OCI-LY3 (cell line): Measurements from ENCODE around the gene L3MBTL4.

ENCODE experiments used
- H2AFZ ChIP-seq: fragments of 200-600, 300-600 bp; shearing (Covaris generic); 2 replicates; pipeline ENCODE4 v1.6.0; 2014; ENCODE audit warnings: antibody characterized with exemption, low read depth, low read length
- H3K27ac ChIP-seq: fragments of 200-600, 300-600 bp; sonication (generic); 2 replicates; pipeline ENCODE4 v1.5.1; 2014; ENCODE audit warnings: mild to moderate bottlenecking, low read length, moderate library complexity, mixed read lengths
- H3K27me3 ChIP-seq: fragments of 200-600, 300-600 bp; sonication (generic); 2 replicates; pipeline ENCODE4 v1.6.1; 2014; ENCODE audit warnings: low read depth, low read length, mixed read lengths
- H3K36me3 ChIP-seq: fragments of 200-600, 300-600 bp; sonication (generic); replicated peaks from 2 replicates; pipeline ENCODE3; 2014; ENCODE audit warnings: low read depth, low read length, mixed read lengths
- H3K4me1 ChIP-seq: fragments of 300-600, 200-600 bp; sonication (generic); 2 replicates; pipeline ENCODE4 v1.6.1; 2014; ENCODE audit warnings: low read length, mixed read lengths
- H3K4me2 ChIP-seq: fragments of 200-600, 300-600 bp; sonication (generic); 2 replicates; pipeline ENCODE4 v1.6.1; 2014; ENCODE audit warnings: low read length, mixed read lengths
- H3K4me3 ChIP-seq: fragments of 300-600, 200-600 bp; sonication (generic); 2 replicates; pipeline ENCODE4 v1.5.1; 2014; ENCODE audit warnings: antibody characterized with exemption, mild to moderate bottlenecking, low read length, moderate library complexity
- H3K79me2 ChIP-seq: fragments of 300-600, 200-600 bp; shearing (Covaris generic); 2 replicates; pipeline ENCODE4 v1.6.1; 2014; ENCODE audit warnings: mild to moderate bottlenecking, low read length, mixed read lengths
- H3K9ac ChIP-seq: fragments of 300-600, 200-600 bp; shearing (Covaris generic); 2 replicates; pipeline ENCODE4 v1.6.0; 2014; ENCODE audit warnings: mild to moderate bottlenecking, low read length, moderate library complexity
- H3K9me3 ChIP-seq: fragments of 200-600, 300-600 bp; shearing (Covaris generic); 2 replicates; pipeline ENCODE4 v1.6.1; 2014; ENCODE audit warnings: low read length, mixed read lengths; ENCODE audit not compliant: insufficient read depth
- H4K20me1 ChIP-seq: fragments of 200-600, 300-600 bp; sonication (generic); 2 replicates; pipeline ENCODE4 v1.6.1; 2016; ENCODE audit warnings: low read length, mixed read lengths; ENCODE audit not compliant: insufficient read depth
- CTCF ChIP-seq: fragments of 200-600, 300-600 bp; sonication (generic); IDR thresholded peaks from 2 replicates; pipeline ENCODE4 v1.5.1; 2014; ENCODE audit warnings: antibody characterized with exemption, low read length, low read depth
- EZH2phosphoT487 ChIP-seq: fragments of 200-600 bp; shearing (Covaris generic); IDR thresholded peaks from 2 replicates; pipeline ENCODE4 v1.6.1; 2018; ENCODE audit warnings: antibody characterized with exemption, mixed run types, low read depth

L3MBTL4 gene

DNA sequence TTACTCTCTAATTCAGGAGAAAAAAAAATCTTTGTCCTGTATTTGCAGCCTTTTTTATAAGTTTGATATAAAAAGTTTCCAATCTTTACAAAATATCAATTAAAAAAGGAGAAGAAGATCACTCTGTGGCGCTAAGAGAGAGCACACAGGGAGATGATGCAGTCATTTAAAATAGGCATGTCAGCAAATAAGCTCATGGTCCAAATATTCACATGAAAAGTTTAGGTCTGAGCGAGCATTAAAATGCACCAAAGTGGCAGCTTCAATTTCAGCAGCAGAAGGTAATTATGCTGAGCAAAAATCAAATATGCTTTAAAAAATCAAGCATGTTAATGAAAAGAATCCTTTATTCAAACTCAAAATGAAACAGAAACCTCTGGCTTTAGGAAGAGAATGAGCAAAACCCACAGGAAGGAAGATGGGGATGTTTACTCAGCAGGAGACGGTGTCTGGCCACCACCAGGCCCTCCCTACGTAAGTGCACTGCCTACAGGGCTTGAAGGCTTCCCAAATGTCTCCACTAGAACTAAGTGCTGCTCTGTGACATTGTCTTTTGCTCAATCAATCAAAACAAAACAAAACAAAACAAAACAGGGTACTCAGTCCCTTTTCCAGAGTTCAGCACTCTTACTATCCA, 120.4 kb downstream of the L3MBTL4 start:
- Histone ChIP-seq H3K27me3 (no peaks in the 10 kb centered on the region), H3K27ac (no peak overlapping the region), H2AFZ (no peak overlapping the region), H3K9ac (no peak overlapping the region), H4K20me1 (no peaks in the 10 kb centered on the region), H3K4me1 (no peaks in the 10 kb centered on the region), H3K9me3 (no peaks in the 10 kb centered on the region), H3K4me3 (no peak overlapping the region), H3K4me2 (no peak overlapping the region), H3K79me2 (no peaks in the 10 kb centered on the region), H3K36me3 (no peaks in the 10 kb centered on the region)
- no peak for TF ChIP-seq CTCF
- TF ChIP-seq EZH2phosphoT487 = no peak

- Histone ChIP-seq H3K4me2 (no peak overlapping the region), H3K4me3 (no peak overlapping the region), H3K36me3 (no peaks in the 10 kb centered on the region), H3K4me1 (no peaks in the 10 kb centered on the region), H3K79me2 (no peaks in the 10 kb centered on the region), H3K9me3 (no peaks in the 10 kb centered on the region), H3K27me3 (no peaks in the 10 kb centered on the region), H3K27ac (no peak overlapping the region), H3K9ac (no peak overlapping the region), H4K20me1 (no peaks in the 10 kb centered on the region), H2AFZ (no peak overlapping the region)
- TF ChIP-seq CTCF (no peak), EZH2phosphoT487 (no peak)
Observed at GRCh38 chr18:6289843-6290242, 124.9 kb downstream of the L3MBTL4 start.

DNA sequence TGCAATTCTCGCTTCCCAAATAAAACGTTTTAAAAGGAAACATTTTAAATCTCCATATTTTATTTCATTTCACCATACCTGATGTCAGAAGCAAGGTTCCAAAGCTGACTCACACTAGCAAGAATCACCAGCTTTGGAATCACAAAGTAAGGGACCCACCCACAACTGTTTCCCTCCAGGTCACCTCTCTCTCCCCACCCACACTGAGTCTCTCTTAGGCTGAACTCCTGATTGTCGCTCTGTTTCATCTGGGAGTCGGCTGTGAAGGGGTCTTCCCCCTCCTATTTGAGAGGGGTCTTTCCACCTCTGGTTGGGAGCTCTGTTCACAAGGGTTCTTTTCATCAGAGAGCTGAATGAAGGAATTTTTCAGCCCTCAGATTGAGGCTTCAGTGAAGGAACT, 128.1 kb downstream of the L3MBTL4 start:
- no peak overlapping the region for H3K27ac ChIP-seq
- H3K4me3 ChIP-seq = no peak overlapping the region
- H3K4me2 ChIP-seq = no peak overlapping the region
- no peaks in the 10 kb centered on the region for H3K4me1 ChIP-seq
- no peaks in the 10 kb centered on the region for H3K9me3 ChIP-seq
- H2AFZ ChIP-seq = no peak overlapping the region
- no peak for TF ChIP-seq EZH2phosphoT487
- no peak for TF ChIP-seq CTCF
- H4K20me1 ChIP-seq = no peaks in the 10 kb centered on the region
- H3K36me3 ChIP-seq = no peaks in the 10 kb centered on the region
- no peaks in the 10 kb centered on the region for H3K79me2 ChIP-seq
- H3K9ac ChIP-seq = no peak overlapping the region
- H3K27me3 ChIP-seq = no peaks in the 10 kb centered on the region

DNA sequence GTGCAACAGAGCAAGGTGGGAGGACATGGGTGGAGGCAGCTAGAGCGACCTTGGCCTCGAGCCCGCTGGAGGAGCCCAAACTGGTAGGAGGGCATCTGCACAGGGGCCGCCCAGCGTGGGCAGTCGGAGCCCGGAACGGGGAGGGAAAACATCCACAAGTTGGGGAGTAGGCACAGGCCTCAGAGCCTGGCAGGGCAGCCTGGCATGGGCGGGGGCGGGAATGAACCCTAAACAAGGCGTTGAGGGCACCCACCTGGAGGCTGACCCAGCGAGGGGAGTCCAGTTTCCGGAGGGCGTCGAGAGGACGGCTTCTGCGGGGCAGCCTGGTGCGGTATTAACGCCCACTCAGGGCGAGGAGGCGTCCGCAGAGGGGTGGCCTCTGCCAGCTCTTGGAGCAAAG, 129.9 kb downstream of the L3MBTL4 start:
- Histone ChIP-seq H4K20me1 (no peaks in the 10 kb centered on the region), H3K79me2 (no peaks in the 10 kb centered on the region), H3K4me1 (no peaks in the 10 kb centered on the region), H3K36me3 (no peaks in the 10 kb centered on the region), H3K9ac (no peak overlapping the region), H3K27me3 (no peaks in the 10 kb centered on the region), H3K4me3 (no peak overlapping the region), H3K27ac (no peak overlapping the region), H2AFZ (no peak overlapping the region), H3K9me3 (no peaks in the 10 kb centered on the region), H3K4me2 (no peak overlapping the region)
- TF ChIP-seq CTCF (no peak), EZH2phosphoT487 (no peak)
